Fibroblast of lung (primary cell): ENCODE results near the gene AFAP1L1.

ENCODE experiments used
- EZH2 ChIP-seq: IDR thresholded peaks from 2 replicates; pipeline ENCODE4 v1.5.1; 2012; ENCODE audit warnings: low read length, control low read depth, mild to moderate bottlenecking; ENCODE audit errors: missing control alignments
- TF ChIP-seq, protein P1 (sequence below), 2 donors: IDR thresholded peaks in 1 of 2; conservative IDR thresholded peaks in 1 of 2; 1 replicate in 1 of 2; 2 replicates in 1 of 2; pipeline ENCODE4 v1.5.1; 2011 to 2012; ENCODE audit warnings: low read length in 2 of 2, control low read depth in 1 of 2, inconsistent platforms in 1 of 2, low read depth in 1 of 2, mild to moderate bottlenecking in 1 of 2

DNA sequence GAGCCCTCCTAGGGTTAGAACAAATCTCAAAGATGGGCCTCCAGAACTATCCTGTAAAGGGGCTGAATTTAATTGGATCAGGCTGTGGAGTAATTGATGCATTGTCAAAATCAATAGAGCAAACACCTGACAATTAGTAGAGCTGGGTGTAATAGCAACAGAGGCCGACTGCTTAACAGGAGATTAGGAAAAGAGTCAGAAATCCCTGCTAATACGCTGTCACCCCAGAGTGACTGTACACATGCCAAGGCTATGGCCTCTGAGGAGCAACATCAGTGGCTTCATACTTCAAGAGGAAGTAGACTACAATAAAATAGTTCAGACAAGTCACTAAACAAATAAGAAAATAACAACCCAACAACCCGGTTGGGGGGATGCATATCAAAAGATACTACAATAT, 55.0 kb downstream of the AFAP1L1 start:
- no peak for TF ChIP-seq EZH2
- TF ChIP-seq, protein P1, sequence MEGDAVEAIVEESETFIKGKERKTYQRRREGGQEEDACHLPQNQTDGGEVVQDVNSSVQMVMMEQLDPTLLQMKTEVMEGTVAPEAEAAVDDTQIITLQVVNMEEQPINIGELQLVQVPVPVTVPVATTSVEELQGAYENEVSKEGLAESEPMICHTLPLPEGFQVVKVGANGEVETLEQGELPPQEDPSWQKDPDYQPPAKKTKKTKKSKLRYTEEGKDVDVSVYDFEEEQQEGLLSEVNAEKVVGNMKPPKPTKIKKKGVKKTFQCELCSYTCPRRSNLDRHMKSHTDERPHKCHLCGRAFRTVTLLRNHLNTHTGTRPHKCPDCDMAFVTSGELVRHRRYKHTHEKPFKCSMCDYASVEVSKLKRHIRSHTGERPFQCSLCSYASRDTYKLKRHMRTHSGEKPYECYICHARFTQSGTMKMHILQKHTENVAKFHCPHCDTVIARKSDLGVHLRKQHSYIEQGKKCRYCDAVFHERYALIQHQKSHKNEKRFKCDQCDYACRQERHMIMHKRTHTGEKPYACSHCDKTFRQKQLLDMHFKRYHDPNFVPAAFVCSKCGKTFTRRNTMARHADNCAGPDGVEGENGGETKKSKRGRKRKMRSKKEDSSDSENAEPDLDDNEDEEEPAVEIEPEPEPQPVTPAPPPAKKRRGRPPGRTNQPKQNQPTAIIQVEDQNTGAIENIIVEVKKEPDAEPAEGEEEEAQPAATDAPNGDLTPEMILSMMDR (conservative IDR thresholded peaks at IDR 0.05 in 1 of 2, IDR thresholded peaks at IDR 0.05 in 1 of 2; ENCODE audit: low read depth in 1 of 2, low read length in 2 of 2): no peak
